GM18907 (cell line): ENCODE results near the gene DACT2.
"Not testable (repeated sequence)": the region's sequence is repeated elsewhere in the genome, so short reads cannot be mapped to it uniquely, and the experiment has no call there.

Source experiments
- ATAC-seq: cut with Tn5 transposase; IDR thresholded peaks from one replicate; pipeline ENCODE4 v1.9.1; 2021; ENCODE audit warnings: mild to moderate bottlenecking, moderate library complexity; ENCODE audit not compliant: unreplicated experiment

Gene DACT2

DNA sequence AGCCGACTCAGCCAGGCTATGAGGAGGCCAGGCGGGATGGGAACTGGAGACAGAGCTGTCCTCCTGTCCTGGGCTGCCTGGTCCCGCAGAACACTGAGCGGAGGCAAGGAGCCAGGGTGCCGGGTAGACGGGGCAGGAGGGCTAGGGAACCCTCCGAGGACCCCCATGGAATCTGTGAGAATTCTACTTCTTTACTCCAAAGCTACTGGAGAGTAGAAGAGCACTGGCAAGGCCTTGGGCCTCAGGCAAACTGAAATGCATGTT lies 14.9 kb downstream of the DACT2 start:
- ATAC-seq = no peak

DNA sequence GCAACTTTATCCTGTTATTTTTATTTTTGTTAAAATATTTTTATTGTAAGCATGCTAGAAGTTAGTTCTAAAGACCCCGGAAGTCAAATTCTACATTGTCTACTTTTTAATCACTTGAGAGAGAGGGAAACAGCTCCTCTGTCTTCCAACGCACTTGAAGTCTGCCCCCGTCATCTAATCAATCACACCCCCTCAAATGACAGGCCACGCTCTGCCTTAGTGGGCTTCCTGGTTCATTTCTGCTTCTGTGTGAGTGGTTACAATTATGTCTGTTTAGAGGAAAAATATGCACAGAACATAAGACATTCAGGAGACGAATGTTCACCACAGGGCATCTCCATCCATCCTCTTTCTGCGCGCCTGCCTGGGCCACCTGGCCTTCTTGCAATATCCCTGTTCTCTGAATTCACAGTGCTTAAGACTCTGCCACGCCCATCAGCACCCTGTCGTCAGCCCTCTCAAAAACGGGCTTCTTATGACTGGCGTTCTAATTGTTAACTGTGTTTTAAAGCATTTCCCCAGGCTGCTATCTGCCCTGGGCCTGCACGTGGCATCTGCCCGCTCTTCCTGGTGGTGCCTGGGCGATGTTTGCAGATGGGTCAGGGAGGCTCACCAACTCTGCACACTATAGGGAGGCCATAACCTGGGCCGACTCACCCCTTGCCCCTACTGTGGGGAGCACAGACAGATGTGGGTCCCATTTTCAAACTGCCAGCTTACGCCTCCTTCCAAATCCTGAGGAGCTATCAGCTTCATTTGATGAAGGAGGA lies 15.4 kb downstream of the DACT2 start:
- ATAC-seq = no peak

DNA sequence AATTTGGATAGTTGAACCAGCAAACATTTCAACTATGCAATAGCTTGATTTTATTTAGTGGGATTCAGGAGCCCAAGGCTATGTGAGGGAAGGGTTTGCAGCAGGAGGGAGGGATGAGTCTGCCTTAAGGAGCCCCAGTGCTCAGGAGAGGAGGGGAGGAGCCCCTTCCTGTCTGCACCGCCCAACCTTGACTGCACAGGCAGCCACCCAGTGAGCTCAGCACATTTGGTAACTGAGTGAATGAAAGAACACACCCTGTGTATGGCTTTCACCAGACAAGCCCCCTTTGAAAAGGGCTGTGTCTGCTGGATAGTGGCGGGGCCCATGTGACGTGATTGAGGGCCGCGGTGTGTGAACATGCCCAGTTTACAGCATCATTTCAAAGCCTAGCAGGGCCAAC lies 17.0 kb downstream of the DACT2 start:
- no peak for ATAC-seq

DNA sequence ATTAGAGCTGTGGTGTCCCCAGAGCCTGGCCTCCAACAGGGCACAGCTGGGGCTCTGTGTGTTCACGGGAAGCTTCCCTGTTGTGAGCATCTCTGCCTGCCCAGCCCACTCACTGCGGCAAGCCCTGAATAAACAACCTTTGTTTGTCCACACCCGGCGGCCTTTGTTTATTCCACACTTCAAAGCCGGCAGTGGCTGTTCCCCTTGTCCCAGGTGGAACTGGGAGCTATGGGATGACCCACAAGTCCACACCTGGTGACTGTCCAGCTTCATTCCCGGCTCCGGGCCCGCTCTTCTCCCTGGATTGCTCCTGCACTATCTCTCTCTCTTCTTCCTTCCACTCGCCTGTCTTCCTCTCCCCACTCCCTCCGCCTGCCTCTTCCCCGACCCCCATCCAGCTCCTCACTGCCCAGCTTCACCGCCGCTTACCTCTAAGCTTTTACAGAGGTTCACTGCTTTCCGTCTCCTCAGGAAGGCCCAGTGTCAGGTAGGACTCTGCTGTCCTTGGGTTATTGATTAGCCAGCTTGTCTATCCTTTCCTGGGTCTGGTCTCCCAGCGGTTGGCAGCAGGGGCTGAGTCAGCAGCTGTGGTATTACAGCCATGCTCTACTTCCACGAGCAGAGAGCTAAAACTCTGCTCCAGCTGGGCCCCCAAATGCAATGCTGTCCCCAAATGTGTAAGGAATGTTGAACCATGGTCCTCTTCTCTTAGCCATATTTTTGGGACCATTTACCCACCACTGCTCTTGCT lies 17.8 kb downstream of the DACT2 start:
- no peak for ATAC-seq

DNA sequence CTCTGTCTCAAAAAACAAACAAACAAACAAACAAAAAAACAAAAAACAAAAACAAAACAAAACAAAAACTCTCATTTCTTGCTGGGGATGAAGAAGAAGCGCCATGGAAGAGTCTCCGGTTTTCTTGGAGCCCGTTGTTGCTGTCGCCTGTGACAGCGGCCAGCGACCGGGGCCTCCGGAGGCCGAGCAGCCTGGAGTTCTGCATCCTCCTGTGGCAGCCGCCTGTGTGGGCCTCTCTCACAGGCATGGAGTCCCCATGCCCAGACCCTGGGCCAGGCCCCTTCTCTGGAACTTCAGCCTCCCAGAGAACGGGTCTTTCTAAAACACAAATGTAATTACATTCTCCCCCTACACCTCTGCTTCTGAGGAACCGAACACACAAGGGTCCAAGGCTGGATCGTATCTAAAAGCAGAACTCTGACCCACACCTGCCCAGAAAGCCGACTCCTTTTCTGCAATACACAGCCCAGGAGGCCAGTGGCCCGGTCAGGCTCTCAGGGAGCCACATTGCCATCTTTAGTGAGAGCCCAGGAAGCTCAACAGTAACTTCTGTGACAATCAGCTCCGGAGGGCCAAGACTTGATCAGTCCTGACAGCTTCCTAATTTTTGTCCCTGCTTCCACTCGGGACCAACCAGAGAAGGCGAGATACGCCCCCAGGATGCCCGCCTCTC lies 18.5 kb downstream of the DACT2 start:
- ATAC-seq = no peak

DNA sequence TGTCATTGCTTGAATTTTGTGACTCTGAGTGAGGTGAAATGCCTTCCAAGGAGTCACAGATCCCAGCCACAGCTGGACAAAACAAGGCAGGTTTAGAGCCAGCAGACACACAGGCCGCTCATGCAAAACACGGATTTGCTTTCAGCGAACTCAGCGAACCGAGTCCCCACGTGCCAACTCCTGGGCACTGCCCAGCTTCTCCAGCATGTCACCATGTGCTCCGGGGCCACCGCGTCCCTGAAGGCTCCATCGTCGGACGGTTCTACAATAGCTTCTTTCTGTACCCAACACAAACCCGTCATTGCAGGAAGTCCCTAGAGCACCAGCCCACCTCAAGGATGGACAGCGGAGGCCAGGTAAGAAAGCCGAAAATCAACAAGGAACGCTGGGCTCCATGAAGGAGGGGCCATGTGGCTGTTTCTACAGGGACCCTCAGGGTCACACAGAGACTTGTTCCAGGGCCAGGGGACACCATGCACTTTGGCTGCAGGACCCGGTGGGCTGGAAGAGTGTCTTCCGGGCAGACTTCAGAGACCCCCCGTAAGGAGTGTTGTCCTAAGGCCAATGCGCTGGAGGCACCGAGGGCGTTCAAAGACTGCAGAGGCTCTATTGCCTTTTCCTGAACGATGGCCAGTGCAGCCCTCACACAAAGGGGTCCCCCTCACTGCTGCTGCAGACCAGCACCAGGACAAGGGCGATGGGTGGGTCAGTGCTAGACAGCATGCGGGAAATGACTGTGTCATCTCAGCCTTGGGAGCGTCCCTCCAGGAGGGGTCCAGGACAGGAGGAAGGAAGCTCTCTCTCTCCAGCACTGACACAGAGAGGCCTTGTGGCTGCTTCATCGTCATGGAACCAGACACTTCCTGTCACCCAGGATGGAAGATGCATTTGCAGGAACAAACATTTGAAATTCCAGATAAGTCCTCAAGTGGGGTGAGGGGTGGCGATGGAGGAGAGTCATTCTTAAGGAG lies 19.8 kb downstream of the DACT2 start:
- no peak for ATAC-seq

DNA sequence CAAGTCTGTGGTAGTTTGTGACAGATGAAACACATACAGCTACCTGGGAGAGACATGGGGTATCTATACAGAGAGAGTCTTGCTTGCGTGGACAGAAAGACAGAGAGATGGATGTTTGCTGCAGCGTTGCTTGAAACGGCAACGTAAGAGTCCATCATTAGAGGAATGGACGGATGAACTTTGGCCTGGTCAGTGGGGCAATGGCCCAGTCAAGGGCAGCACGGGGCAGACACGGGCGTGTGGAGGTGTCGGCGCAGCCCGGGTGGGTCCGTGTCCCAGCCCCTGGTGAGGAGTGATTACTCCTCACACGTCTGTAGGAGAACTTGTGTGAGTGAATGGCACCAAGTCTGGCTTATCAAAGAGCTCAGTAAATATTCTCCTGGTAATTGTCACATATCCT lies 21.9 kb downstream of the DACT2 start:
- no peak for ATAC-seq

DNA sequence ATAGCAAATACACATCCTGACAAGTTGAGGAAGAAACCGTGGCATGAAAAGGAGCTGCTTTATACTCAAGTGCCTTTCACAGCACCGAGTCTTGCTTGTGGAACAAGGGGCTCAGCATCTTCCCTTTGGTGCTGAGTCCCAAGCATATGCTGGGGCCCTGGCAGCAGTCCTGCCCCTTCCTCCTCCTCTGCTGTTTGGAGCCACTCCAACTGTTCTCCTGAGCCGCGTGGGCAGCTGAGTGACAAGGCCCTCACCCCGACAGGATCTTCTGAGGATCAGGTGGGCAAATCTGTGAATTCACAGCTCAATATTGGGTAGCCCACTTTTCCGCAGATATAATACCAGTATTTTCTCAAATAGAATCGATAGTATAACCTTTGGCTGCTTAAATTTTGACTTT lies 24.7 kb downstream of the DACT2 start:
- no peak for ATAC-seq

DNA sequence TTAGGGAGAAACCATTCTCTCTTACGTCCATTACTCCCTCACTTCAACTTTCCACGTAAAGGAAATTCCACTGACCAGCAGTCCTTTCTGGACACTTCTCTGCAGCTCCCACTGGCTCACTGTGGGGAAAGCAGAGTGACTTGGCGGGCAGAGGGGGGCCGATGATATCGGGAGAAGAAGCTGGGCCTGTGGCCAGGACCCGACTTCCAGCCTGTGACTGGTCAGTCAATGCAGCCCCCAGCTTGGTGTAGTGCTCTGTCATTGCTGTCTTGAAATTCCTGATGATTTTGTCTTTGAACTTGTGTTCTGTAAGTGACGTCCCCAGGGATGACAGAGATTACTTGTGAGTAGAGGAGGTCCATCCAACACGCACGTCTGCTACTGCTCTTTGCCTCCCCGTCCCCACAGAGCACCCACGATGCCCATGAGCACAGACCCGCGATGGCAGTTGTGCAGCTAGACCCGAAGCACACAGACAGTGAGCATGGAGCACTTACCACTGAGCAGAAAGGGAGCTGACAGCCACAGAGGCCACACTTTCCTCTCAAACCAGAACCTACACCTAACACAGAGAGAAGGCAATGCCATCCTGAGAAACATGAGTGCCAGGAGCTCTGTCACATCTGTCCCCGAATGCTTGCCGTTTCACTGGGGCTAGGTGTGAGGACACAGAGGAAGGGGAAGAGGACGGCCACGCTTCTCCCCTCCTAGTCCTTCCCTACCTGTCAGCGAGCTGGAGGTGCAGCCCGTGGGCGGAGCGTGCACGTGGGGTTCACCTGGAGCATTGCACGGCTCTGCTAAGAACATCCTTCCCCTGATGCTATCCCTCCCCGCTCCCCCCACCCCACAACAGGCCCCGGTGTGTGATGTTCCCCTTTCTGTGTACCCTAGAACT lies 25.7 kb downstream of the DACT2 start:
- ATAC-seq = no peak

DNA sequence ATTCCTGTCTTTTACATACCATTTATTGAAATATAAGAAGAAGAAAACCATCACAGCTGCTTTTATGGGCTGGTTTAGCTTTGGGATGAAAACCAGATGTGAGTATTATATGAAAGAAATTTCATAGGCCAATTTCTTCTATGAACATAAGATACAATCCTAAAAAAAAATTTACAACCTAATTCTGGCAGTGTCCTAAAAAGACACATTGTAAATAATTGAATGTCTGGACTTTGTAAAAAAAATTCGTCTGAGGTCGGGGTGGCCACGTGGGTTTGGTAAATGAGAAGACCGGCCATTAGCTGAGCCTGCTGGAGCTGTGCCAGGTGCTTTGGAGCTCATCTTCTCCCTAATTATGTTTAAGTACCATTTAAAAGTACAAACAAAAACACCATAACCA lies 26.8 kb downstream of the DACT2 start:
- ATAC-seq = no peak

DNA sequence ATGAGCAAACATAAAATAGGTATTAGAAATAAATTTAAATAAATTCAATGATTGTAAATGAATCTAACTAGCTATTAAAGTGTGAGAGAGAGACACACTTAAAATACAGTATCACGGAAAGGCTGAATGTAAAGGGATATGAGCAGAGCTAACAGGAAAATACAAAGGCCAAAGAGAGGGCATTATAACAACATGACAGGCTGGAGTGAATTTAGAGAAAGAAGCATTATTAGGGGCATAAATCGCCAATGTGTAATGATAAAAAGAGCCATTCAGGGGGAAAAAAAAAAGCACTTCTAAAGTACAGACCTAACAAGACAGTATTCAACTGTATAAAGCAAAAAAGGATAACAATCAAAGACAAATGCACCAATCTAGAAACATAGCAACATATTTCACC lies 28.1 kb downstream of the DACT2 start:
- ATAC-seq = no peak

DNA sequence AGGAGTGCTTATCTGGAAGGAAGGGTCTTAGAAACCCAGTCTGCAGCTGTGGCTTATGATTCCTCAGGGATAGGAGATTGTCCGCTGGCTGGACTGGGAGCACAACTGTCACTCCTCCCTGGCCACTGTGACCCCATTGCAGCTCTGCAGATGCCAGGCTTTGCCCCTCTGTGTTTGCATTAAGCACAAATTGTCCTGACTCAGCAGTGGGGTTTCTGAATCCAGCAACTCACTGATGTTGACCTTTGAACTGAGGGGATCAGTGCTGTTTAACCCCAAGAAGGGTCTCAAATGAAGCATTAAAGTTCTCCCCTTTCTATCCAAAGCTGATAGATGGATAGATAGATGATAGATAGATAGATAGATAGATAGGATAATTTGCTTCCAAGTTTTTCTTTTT lies 29.5 kb downstream of the DACT2 start:
- no peak for ATAC-seq

DNA sequence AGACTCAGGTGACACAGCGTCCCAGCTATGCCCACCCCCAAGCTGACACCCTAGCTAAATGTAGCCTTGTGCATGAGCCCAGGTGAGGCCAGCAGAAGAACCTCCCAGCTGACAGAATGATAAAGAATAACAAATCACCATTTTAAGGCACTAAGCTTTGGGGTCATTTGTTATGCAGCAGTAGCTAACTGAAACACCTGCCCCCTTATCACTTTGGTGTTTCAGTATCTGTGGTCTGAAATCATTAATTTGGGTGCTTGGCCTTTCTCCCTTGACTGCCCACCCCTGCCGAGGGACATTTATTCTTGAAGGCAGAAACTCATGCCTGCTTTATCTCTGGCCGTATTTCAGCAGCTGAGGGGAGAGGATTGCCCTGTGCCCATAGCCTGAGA lies 30.0 kb downstream of the DACT2 start:
- no peak for ATAC-seq

DNA sequence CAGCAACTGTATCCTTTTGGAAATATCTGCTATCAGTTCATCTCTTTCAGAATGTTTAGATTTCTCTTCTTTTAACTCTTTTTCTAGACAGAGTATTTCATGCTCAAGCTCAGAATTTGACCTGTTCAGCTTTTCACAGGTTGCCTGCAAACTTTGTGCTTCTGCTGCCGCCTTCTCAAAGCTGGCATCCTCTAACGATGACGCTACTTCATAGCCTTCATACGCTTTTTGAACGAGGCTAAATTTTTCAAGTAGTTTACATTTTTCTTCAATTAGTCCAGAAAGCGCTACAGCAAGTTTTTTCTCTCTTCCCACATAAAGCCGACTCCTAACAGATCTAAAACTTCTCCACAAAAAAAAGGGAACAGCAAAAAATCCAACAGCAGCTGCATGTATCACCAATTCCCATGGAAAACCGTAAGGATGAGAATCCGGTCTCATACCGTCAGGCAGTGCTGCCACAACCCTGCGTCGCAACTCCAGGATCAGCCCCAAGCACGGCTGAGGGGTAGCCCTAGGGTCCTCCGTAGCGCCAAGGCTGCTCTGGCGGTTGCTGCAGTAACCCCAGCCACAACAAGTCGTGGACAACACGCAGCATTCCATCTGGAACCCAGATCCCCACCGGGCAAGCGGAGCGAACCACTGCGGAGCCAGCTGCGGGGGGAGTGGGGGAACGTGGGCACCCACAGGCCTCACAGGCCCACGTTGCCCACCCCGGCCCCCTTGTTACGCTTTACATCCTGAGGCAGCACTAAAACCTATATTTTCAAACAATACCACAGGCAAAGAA lies 30.6 kb downstream of the DACT2 start:
- ATAC-seq = no peak

DNA sequence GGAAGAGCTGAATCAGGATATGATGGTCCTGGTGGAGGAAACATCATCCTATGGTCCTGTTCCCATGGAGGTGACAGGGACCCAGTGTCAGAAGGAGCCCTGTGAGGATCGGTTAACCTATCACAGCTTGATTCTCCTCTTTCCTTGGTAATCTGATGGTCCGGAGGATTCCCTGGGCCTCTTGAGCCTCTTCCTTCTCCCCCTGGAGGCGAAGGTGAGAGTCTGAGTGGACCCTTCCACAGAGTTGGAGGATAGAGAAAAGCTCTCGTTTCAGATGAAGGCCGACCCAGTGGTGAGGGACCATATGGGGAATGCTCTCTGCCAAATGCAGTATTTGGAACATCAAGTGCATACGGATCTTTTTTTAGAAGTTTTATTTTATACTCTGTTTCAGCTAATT lies 32.1 kb downstream of the DACT2 start:
- ATAC-seq = not testable (repeated sequence)

DNA sequence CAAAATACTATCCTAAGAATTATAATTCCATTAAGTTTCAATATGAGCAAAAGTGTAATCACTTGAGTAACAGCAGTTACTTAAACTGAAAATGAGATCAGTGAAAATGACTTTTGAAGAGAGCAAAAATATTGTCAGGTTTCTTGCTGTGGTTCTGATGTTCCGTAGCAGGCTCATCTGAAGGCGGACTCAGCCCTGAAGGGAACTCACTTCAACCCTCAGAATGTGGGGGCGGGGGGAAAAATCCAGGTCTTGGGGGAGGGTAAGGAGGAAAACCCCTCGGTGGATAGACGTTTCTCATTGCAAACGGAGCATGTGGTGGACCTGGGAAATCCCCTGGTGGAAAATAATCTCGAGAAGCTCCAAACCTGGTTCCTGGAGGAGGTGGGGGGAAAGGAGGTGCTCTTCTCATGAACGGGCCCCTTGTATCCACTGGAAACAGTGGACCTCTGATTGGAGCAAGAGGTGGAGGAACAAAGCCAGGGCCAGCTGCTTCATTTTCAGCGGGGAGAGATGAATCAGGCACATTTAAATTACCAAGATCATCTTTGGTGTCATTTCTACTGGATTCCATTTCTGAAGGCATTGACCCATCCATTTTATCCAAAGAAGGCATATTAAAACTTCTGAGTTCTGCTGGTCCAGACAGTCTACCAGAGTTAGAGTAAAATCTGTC lies 32.7 kb downstream of the DACT2 start:
- ATAC-seq = not testable (repeated sequence)

DNA sequence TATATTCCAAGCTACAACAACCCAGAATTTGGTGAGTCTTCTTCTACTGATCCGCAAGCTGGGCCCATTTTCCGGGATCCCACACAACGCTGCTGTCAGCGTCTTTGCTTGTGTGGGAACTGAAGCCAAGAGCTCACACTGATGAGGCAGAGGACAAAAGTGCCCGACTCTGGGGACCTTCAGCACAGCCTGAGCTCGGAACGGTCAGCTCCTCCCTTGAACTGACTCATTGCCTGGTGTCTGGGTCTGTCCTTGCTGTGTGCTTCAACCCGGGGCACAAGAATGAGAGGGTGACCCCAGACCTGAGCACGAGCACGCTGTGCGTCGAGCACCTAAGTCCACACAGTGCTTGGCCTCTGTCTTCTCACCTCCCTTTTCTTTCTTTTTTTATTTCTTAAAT lies 33.5 kb downstream of the DACT2 start:
- ATAC-seq = no peak

DNA sequence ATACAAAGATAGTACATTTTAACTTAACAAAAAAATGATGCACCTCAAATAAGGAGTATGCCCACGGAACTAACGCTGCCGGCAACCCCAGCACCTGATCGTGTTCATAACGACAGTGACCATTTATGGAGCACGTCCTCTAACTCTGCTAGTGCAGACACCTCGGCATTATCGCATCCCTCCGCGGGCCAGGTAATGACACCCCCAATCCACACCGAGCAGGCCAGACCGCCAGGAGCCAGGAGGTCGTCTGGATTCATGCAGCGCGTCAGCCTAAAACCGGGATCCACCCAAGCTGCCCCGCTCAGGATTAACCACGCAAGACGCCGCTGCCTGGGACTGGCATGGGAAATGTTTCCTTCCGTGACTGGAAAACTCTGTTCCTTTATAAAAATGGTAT lies 34.1 kb downstream of the DACT2 start:
- ATAC-seq = no peak

DNA sequence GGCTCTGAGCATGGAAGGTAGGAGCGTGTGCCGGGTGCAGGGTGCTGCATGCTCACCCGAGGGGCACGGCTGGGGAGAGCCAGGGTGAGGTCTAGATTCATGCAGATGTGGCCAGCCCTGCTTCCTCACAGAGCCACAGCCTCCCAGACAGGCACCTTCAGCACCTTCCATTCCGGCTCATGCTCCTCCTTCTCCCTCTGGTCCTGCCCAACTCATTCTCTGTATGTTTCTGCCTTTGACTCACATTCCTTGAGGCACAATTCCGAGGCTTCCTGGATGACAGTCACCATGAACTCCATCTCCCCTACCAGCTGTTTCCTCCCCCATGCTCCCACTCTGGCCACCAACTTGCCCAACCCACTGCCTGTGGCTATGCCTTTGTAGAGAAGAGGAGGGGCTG lies 35.4 kb downstream of the DACT2 start:
- ATAC-seq = no peak
